ENCODE results near the gene C10orf143. TPM values are rescaled to one million over a fixed set of nuclear protein-coding genes. Genes with fewer than 3 reads are reported as not detected.
"Not testable (repeated sequence)": the region's sequence is repeated elsewhere in the genome, so short reads cannot be mapped to it uniquely, and the experiment has no call there.

Gene C10orf143
- total RNA-seq, 2 donors from 2014 or later, result 1.5 to 1.9 TPM

DNA sequence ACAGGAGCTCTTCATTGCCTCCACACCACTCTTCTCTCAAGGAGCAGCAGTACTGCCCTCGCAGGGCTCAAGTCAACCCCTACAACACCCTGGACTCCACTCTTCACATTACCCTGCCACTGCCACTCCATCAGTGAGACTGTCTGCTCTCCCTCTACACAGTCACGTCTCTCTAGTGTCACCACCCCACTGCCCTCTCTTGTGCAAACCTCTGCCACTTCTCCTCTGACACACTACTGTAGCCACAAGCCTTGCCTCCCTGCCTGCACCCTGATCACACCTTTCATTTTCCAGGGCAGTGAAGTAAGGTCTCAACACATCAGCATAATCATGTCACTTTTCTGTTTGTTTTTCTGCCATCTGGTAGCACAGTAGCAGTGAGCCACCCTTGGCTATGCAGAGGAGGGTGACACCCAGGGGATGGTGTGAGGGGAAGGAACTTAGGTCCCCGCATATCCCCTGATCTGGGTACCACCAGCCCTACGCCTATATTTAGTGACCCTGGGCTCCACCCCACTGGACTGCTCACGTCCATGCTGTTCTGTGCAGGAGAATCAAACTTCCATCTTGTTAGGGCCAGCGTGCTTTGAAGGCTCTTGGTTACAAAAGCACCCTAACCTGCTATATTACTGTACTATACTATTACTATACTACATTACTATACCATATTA is 1.6 kb downstream of the C10orf143 start:
- Histone ChIP-seq H3K4me1 (ENCODE audit: control insufficient read depth, insufficient read depth, low read length) (peaks cover 6% of the 10 kb centered on the region), H3K9ac (ENCODE audit: extremely low read depth, low read length, poor library complexity, severe bottlenecking) (no peak overlapping the region), H3K4me3 (ENCODE audit: low read length) (peak overlapping the region; percentile 96), H3K27ac (ENCODE audit: low read depth, low read length) (no peak overlapping the region), H3K27me3 (ENCODE audit: control insufficient read depth, insufficient read depth, low read length, poor library complexity, severe bottlenecking) (no peaks in the 10 kb centered on the region), H3K9me3 (ENCODE audit: control insufficient read depth, low read length) (peaks cover 7% of the 10 kb centered on the region), H3K36me3 (ENCODE audit: control insufficient read depth, insufficient read depth, low read length) (no peaks in the 10 kb centered on the region)
- Mint-ChIP-seq H3K27ac (no peak overlapping the region), H3K27me3 (ENCODE audit: insufficient read depth) (peaks cover 18% of the 10 kb centered on the region), H3K4me3 (peak overlapping the region; percentile 81), H3K9me3 (peaks cover 8% of the 10 kb centered on the region), H3K4me1 (peaks cover 16% of the 10 kb centered on the region), H3K36me3 (ENCODE audit: low read depth) (peaks cover 10% of the 10 kb centered on the region)
- TF ChIP-seq, protein P1, sequence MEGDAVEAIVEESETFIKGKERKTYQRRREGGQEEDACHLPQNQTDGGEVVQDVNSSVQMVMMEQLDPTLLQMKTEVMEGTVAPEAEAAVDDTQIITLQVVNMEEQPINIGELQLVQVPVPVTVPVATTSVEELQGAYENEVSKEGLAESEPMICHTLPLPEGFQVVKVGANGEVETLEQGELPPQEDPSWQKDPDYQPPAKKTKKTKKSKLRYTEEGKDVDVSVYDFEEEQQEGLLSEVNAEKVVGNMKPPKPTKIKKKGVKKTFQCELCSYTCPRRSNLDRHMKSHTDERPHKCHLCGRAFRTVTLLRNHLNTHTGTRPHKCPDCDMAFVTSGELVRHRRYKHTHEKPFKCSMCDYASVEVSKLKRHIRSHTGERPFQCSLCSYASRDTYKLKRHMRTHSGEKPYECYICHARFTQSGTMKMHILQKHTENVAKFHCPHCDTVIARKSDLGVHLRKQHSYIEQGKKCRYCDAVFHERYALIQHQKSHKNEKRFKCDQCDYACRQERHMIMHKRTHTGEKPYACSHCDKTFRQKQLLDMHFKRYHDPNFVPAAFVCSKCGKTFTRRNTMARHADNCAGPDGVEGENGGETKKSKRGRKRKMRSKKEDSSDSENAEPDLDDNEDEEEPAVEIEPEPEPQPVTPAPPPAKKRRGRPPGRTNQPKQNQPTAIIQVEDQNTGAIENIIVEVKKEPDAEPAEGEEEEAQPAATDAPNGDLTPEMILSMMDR (conservative IDR thresholded peaks at IDR 0.05), result no peak
- DNase-seq, result no peak
- 65 to 72% methylated on average over 4 to 6 of the region's 6 CpGs for WGBS, 2 experiments (ENCODE audit: insufficient coverage in 1 of 2, insufficient read length in 1 of 2)

DNA sequence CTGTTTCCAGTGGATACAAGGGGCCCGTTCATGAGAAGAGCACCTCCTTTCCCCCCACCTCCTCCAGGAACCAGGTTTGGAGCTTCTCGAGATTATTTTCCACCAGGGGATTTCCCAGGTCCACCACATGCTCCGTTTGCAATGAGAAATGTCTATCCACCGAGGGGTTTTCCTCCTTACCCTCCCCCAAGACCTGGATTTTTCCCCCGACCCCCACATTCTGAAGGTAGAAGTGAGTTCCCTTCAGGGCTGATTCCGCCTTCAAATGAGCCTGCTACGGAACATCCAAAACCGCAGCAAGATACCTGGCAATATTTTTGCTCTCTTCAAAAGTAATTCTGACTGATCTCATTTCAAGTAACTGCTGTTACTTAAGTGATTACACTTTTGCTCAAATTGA is 2.5 kb downstream of the C10orf143 start:
- H3K36me3 Mint-ChIP-seq (ENCODE audit: low read depth), result not testable (repeated sequence)
- peaks cover 16% of the 10 kb centered on the region for H3K4me1 Mint-ChIP-seq

DNA sequence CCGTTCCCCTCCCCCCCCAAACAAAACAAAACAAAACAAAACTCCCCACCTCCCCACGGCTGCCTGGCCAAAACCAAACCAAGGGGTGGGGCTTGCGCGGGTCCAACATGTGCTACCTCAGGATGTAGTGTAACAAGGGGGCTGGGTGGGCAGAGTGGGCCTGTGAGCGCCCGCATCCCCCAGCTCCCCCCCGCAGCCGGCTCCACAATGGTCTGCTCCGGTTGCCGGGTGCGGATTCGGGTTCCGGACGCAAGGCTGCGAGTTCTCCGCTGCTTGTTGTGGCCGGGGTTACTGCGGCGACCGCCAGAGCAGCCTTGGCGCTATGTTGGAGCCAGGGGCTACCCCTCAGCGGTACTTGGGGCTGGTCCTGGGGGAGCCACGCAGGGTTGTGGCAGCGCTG is 4.9 kb downstream of the C10orf143 start:
- peak; percentile 92 for DNase-seq
- peaks cover 6% of the 10 kb centered on the region for H3K4me1 ChIP-seq (ENCODE audit: control insufficient read depth, insufficient read depth, low read length)
- H3K4me3 Mint-ChIP-seq, result peak overlapping the region; percentile 48
- H3K27ac ChIP-seq (ENCODE audit: low read depth, low read length), result no peak overlapping the region
- peaks cover 10% of the 10 kb centered on the region for H3K36me3 Mint-ChIP-seq (ENCODE audit: low read depth)
- H3K27me3 ChIP-seq (ENCODE audit: control insufficient read depth, insufficient read depth, low read length, poor library complexity, severe bottlenecking), result no peaks in the 10 kb centered on the region
- no peak overlapping the region for H3K27ac Mint-ChIP-seq
- H3K9me3 ChIP-seq (ENCODE audit: control insufficient read depth, low read length), result no peaks in the 10 kb centered on the region
- H3K4me3 ChIP-seq (ENCODE audit: low read length), result no peak overlapping the region
- H3K27me3 Mint-ChIP-seq (ENCODE audit: insufficient read depth), result peaks cover 18% of the 10 kb centered on the region
- no peak overlapping the region for H3K9ac ChIP-seq (ENCODE audit: extremely low read depth, low read length, poor library complexity, severe bottlenecking)
- H3K9me3 Mint-ChIP-seq, result no peaks in the 10 kb centered on the region
- peaks cover 16% of the 10 kb centered on the region for H3K4me1 Mint-ChIP-seq
- 56 to 70% methylated on average over 11 to 22 of the region's 24 CpGs for WGBS, 2 experiments (ENCODE audit: insufficient coverage in 1 of 2, insufficient read length in 1 of 2)
- TF ChIP-seq, protein P1 (conservative IDR thresholded peaks at IDR 0.05), result peak; percentile 29
- no peaks in the 10 kb centered on the region for H3K36me3 ChIP-seq (ENCODE audit: control insufficient read depth, insufficient read depth, low read length)

More for the DNA sequence above, 2.5 kb downstream of the C10orf143 start:
- H3K4me3 Mint-ChIP-seq; H3K4me3 ChIP-seq (ENCODE audit: low read length); H3K36me3 ChIP-seq (ENCODE audit: control insufficient read depth, insufficient read depth, low read length); H3K9me3 Mint-ChIP-seq; H3K9me3 ChIP-seq (ENCODE audit: control insufficient read depth, low read length); H3K9ac ChIP-seq (ENCODE audit: extremely low read depth, low read length, poor library complexity, severe bottlenecking); H3K27ac ChIP-seq (ENCODE audit: low read depth, low read length); DNase-seq; H3K4me1 ChIP-seq (ENCODE audit: control insufficient read depth, insufficient read depth, low read length); H3K27ac Mint-ChIP-seq; H3K27me3 ChIP-seq (ENCODE audit: control insufficient read depth, insufficient read depth, low read length, poor library complexity, severe bottlenecking): not testable (repeated sequence)
- 95 to 96% methylated on average over 5 to 8 of the region's 8 CpGs for WGBS, 2 experiments (ENCODE audit: insufficient coverage in 1 of 2, insufficient read length in 1 of 2)
- peaks cover 18% of the 10 kb centered on the region for H3K27me3 Mint-ChIP-seq (ENCODE audit: insufficient read depth)
